NB4 (cell line): Measurements from ENCODE around the gene TAF1C.

Experiments
- CTCF ChIP-seq: IDR thresholded peaks from one replicate; pipeline ENCODE4 v1.5.1; 2012; ENCODE audit warnings: low read depth, low read length
- MAX ChIP-seq: IDR thresholded peaks from 2 replicates; pipeline ENCODE4 v1.6.1; 2011; ENCODE audit warnings: low read depth, low read length
- MYC ChIP-seq: IDR thresholded peaks from 2 replicates; pipeline ENCODE4 v1.6.1; 2011; ENCODE audit warnings: low read depth, low read length
- POLR2A ChIP-seq: IDR thresholded peaks from 2 replicates; pipeline ENCODE4 v1.6.1; 2011; ENCODE audit warnings: mild to moderate bottlenecking; ENCODE audit not compliant: insufficient read length; ENCODE audit errors: extremely low read depth

GRCh38 chr16:84186685-84187437, at the start of gene TAF1C:
- TF ChIP-seq CTCF = peak; percentile 90
- TF ChIP-seq POLR2A = peak; percentile 87
- TF ChIP-seq MYC = peak; percentile 72
- TF ChIP-seq MAX = peak; percentile 62
